Measurements from ENCODE around the gene KLF12. TPM values are rescaled to one million over a fixed set of nuclear protein-coding genes. Genes with fewer than 3 reads are reported as not detected.

The KLF12 gene
- total and polyA plus RNA-seq, 2 donors (not counting 3 experiments of a cell fraction or from before 2014, with no cell fraction given), result 16.0 to 25.9 TPM

DNA sequence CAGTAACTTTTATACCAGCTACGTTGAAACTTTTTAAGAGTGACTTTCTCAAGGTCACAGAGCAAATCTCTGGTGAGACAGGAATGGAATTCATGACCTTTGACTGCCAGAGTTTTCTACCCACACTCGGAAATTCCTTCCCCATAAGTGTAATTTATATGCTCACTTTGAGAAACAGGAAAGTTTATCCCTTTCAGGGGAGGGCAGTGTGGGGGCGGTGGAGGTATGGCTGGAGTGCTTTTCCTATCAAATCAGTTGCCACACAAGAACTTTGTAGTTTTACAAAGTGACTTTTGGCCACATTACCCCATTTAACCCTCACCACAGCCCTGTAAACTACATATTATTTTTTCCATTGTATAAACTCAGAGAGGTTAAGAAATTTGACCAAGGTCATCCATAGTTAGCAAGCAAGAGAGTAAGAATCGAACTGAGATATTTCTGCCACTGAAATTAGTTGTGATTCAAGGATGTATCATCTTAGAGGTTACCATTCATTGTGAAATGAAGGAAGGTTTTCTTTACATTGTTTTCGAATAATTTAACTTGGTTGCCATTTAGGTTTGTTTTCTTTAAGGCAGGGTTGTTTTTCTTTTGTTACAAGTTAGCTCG is 5.9 kb downstream of the KLF12 start:
- no TSS peak for BruUV-seq (replicated peaks)
- TF ChIP-seq POLR2A (IDR thresholded peaks at IDR 0.05; ENCODE audit: low read depth, low read length) (no peak), FOS (IDR thresholded peaks at IDR 0.05; ENCODE audit: borderline replicate concordance, insufficient read depth, low read length) (peak; percentile 2), EZH2 (IDR thresholded peaks at IDR 0.05; ENCODE audit: borderline replicate concordance, low read depth, low read length, severe bottlenecking) (no peak), JUN (IDR thresholded peaks at IDR 0.05; ENCODE audit: borderline replicate concordance, insufficient read depth, insufficient read length, low read depth) (no peak), MAX (IDR thresholded peaks at IDR 0.05; ENCODE audit: insufficient read depth, insufficient read length) (no peak), POLR2AphosphoS5 (IDR thresholded peaks at IDR 0.05; ENCODE audit: insufficient read depth, low read depth, low read length) (peak; percentile 35), GATA2 (IDR thresholded peaks at IDR 0.05; ENCODE audit: insufficient read depth, insufficient read length, low read depth, low read length) (peak; percentile 34), MYC (IDR thresholded peaks at IDR 0.05; ENCODE audit: low read depth, low read length) (no peak), CTCF (IDR thresholded peaks at IDR 0.05; ENCODE audit: extremely low read depth in 1 of 2, insufficient read depth in 1 of 2, low read depth in 1 of 2, low read length in 2 of 2) (no peak)
- Histone ChIP-seq H3K79me2 (ENCODE audit: control insufficient read depth, insufficient read depth, low read length) (peaks cover 91% of the 10 kb centered on the region), H3K27ac (ENCODE audit: insufficient read depth, low read depth, low read length) (peak overlapping the region; percentile 50), H3K4me2 (ENCODE audit: insufficient read depth, low read length) (peak overlapping the region; percentile 56), H3K9me3 (replicated peaks; ENCODE audit: control insufficient read depth, insufficient read depth, low read length) (no peaks in the 10 kb centered on the region), H3K27me3 (ENCODE audit: control insufficient read depth in 2 of 2, insufficient read depth in 2 of 2, low read length in 2 of 2) (no peaks in the 10 kb centered on the region), H3K9ac (replicated peaks; ENCODE audit: extremely low read depth, insufficient read depth, low read length) (peak overlapping the region; percentile 13), H3K4me1 (ENCODE audit: control insufficient read depth, extremely low read depth, insufficient read depth, low read length) (peaks cover 32% of the 10 kb centered on the region), H3K36me3 (ENCODE audit: control insufficient read depth in 2 of 2, extremely low read depth in 1 of 2, insufficient read depth in 2 of 2, low read length in 2 of 2) (no peaks in the 10 kb centered on the region), H4K20me1 (replicated peaks; ENCODE audit: control insufficient read depth, extremely low read depth, insufficient read depth, low read length) (peaks cover 5% of the 10 kb centered on the region), H3K9me1 (replicated peaks; ENCODE audit: control insufficient read depth, extremely low read depth, insufficient read depth, low read length) (no peaks in the 10 kb centered on the region), H3K4me3 (replicated peaks in 1 of 3; ENCODE audit: insufficient read depth in 1 of 3, low read depth in 1 of 3, low read length in 3 of 3) (peak overlapping the region in 1 of 3 experiments; percentile 48), H2AFZ (ENCODE audit: low read depth, low read length) (no peak overlapping the region)
- DNase-seq (ENCODE audit: low read depth, low spot score), result peak; percentile 80
- dilution Hi-C loops (cut with MboI; ENCODE audit: extremely low pct_ligation_motif_present, low sequenced_read_pairs), result no loop called here
- ChIA-PET POLR2A (no interaction called here), CTCF (interaction anchor here (0.6 to 1.3 kb wide), 4 partner anchors 13 to 292 kb away, joined by 3 read pairs; no protein-coding TSS in a partner anchor)
- FAIRE-seq, result peak; percentile 68
- intact Hi-C loops (cut with micrococcal nuclease), result loop anchor here (1.0 kb wide), 1 partner anchor 10 kb away; no protein-coding TSS in a partner anchor

Data from endothelial cell of umbilical vein (primary cell).